GM13977 (cell line): ENCODE data around the gene CTXN1.

ENCODE experiments used
- DNase-seq: peaks from one replicate; pipeline ENCODE4 v3.0.0; 2012; ENCODE audit warnings: low spot score
- CTCF ChIP-seq: IDR thresholded peaks from 2 replicates; pipeline ENCODE4 v1.5.1; 2012; ENCODE audit warnings: mild to moderate bottlenecking, control low read depth; ENCODE audit not compliant: insufficient read depth; ENCODE audit errors: extremely low read depth, missing control alignments
- in situ Hi-C: fragments of 300-500 bp; cut with MboI; formaldehyde crosslinking; loops from one replicate; pipeline ENCODE4 v1.12.0; 2022; ENCODE audit warnings: low sequenced_read_pairs, low pct_unique_long_range_greater_than_20kb, mixed read lengths, inconsistent platforms; ENCODE audit not compliant: unreplicated experiment

The CTXN1 gene

GRCh38 chr19:7944177-7944761 is 18.3 kb upstream of the CTXN1 start:
- in situ Hi-C loops = no loop called here
- TF ChIP-seq CTCF = peak; percentile 76
- DNase-seq = peak; percentile 85

DNA sequence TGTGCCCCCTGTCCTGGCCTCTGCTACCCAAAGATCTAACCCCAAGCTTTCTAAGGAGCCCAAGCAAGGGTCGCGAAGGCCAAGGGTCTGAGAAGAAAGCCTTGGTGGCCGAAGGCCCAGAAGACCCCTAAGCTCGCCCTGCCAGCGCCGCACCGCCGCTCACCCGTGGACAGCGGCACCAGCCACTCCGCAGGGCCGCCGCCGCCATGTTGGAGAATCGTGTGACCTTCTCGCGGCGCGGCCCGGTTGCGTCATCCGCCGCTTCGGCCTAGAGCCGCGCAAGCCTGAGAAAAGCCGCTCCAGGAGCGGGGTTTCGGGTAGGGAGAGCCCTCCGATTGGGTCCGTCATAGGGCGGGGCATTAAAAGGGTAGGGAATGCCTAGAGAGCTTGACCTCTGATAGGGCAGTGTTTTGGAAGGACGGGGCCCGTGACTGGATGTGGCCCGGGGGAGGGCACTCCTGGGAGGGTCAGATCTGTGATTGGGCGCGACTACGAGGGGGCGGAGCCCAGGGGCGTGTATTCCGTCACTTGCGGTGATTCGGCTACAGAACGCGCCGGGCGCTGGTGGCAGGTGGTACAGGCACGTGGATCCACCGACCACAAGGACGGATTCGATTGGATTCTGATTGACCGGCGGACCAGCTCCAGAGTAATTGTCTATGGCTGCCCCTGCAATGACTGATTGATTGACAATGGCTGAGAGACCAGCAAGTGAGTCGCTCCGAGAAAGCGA is 17.7 kb upstream of the CTXN1 start, which contains the start of gene TIMM44:
TIMM44 (minus strand) TSS at position 223 of the 733 bp plus-strand sequence; CDS start at position 208, 15 bp downstream.
- no peak for TF ChIP-seq CTCF
- DNase-seq = peak; percentile 97
- in situ Hi-C loops = no loop called here

- in situ Hi-C loops = no loop called here
- TF ChIP-seq CTCF = no peak
- no peak for DNase-seq
Observed at GRCh38 chr19:7942981-7943443, 17.1 kb upstream of the CTXN1 start.

- DNase-seq = no peak
- in situ Hi-C loops = no loop called here
- no peak for TF ChIP-seq CTCF
Observed at GRCh38 chr19:7941895-7942596, 16.1 kb upstream of the CTXN1 start.

- TF ChIP-seq CTCF = no peak
- in situ Hi-C loops = no loop called here
- no peak for DNase-seq
Observed at GRCh38 chr19:7940841-7941240, 14.9 kb upstream of the CTXN1 start.

- no peak for TF ChIP-seq CTCF
- no peak for DNase-seq
- in situ Hi-C loops = no loop called here
Observed at GRCh38 chr19:7934766-7935165, 8.8 kb upstream of the CTXN1 start.
